Endothelial cell of umbilical vein (primary cell): Measurements from ENCODE around the gene RIC1. TPM values are rescaled to one million over a fixed set of nuclear protein-coding genes. Genes with fewer than 3 reads are reported as not detected.
"Not testable (repeated sequence)": the region's sequence is repeated elsewhere in the genome, so short reads cannot be mapped to it uniquely, and the experiment has no call there.

Experiments used
- BruUV-seq: library from RNA; stranded (reverse); fragments of 400-500 nt; replicated peaks from 2 replicates; lab custom pipeline; 2021; lab: Mats Ljungman, UMichigan
- CTCF ChIA-PET: fragments of 300-600, 350-600 bp; sonication (Branson Sonifier 250); formaldehyde crosslinking; loops from one replicate; lab custom pipeline; 2021; ENCODE audit warnings: antibody characterized with exemption, inconsistent platforms; lab: Charles Lee
- POLR2A ChIA-PET: fragments of 300-600, 350-600 bp; sonication (Branson Sonifier 250); formaldehyde crosslinking; loops from one replicate; lab custom pipeline; 2021; ENCODE audit warnings: antibody characterized with exemption, inconsistent platforms; lab: Charles Lee
- DNase-seq: peaks from one replicate; pipeline ENCODE4 v3.0.0-alpha.2; 2011; ENCODE audit warnings: low read depth, low spot score
- FAIRE-seq: peaks from 2 replicates; lab custom pipeline; 2011; peaks lifted over from hg19 to GRCh38; lab: Jason Lieb, UNC
- H2AFZ ChIP-seq: 2 replicates; pipeline ENCODE4 v1.6.0; 2012; ENCODE audit warnings: low read depth, low read length, control low read depth, inconsistent platforms
- H3K27ac ChIP-seq: 2 replicates; pipeline ENCODE4 v1.5.1; 2011; ENCODE audit warnings: low read depth, mild to moderate bottlenecking, control low read depth, low read length, moderate library complexity; ENCODE audit not compliant: insufficient read depth
- H3K27me3 ChIP-seq, 2 experiments: 2 replicates each; pipeline versions ENCODE4 v1.6.0 to v1.6.1; 2011; ENCODE audit warnings: low read length in 2 of 2, mixed read lengths in 1 of 2; ENCODE audit not compliant: control insufficient read depth in 2 of 2, insufficient read depth in 2 of 2
- H3K36me3 ChIP-seq, 2 experiments: 2 replicates in 1 of 2; 3 replicates in 1 of 2; pipeline ENCODE4 v1.5.1; 2011; ENCODE audit warnings: low read length in 2 of 2, mild to moderate bottlenecking in 1 of 2, moderate library complexity in 1 of 2; ENCODE audit not compliant: control insufficient read depth in 2 of 2, insufficient read depth in 2 of 2; ENCODE audit errors: extremely low read depth in 1 of 2
- H3K4me1 ChIP-seq: 3 replicates; pipeline ENCODE4 v1.5.1; 2011; ENCODE audit warnings: mild to moderate bottlenecking, low read length; ENCODE audit not compliant: control insufficient read depth, insufficient read depth; ENCODE audit errors: extremely low read depth
- H3K4me2 ChIP-seq: 2 replicates; pipeline ENCODE4 v1.6.1; 2011; ENCODE audit warnings: low read length, control low read depth, mixed read lengths; ENCODE audit not compliant: insufficient read depth
- H3K4me3 ChIP-seq, 3 experiments: fragments of 200-600 bp in 1 of 3; sonication (generic), shearing (Covaris generic) in 1 of 3; replicated peaks in 1 of 3; 2 replicates each; pipeline ENCODE4 v1.5.1; 2011 to 2016; ENCODE audit warnings: control low read depth in 3 of 3, low read length in 3 of 3, mild to moderate bottlenecking in 2 of 3, inconsistent platforms in 1 of 3, low read depth in 1 of 3, moderate library complexity in 1 of 3; ENCODE audit not compliant: insufficient read depth in 1 of 3
- H3K79me2 ChIP-seq: 2 replicates; pipeline ENCODE4 v1.6.0; 2012; ENCODE audit warnings: low read length, inconsistent platforms; ENCODE audit not compliant: control insufficient read depth, insufficient read depth
- H3K9ac ChIP-seq: replicated peaks from 2 replicates; pipeline ENCODE3; 2011; ENCODE audit warnings: low read length, control low read depth; ENCODE audit not compliant: insufficient read depth; ENCODE audit errors: extremely low read depth
- H3K9me1 ChIP-seq: replicated peaks from 3 replicates; pipeline ENCODE4 v1.6.0; 2011; ENCODE audit warnings: mild to moderate bottlenecking, low read length; ENCODE audit not compliant: control insufficient read depth, insufficient read depth; ENCODE audit errors: extremely low read depth
- H3K9me3 ChIP-seq: replicated peaks from 2 replicates; pipeline ENCODE4 v1.5.1; 2012; ENCODE audit warnings: low read length, inconsistent platforms; ENCODE audit not compliant: control insufficient read depth, insufficient read depth
- H4K20me1 ChIP-seq: replicated peaks from 2 replicates; pipeline ENCODE3; 2011; ENCODE audit warnings: mild to moderate bottlenecking, low read length; ENCODE audit not compliant: control insufficient read depth, insufficient read depth; ENCODE audit errors: extremely low read depth
- EZH2 ChIP-seq: IDR thresholded peaks from 2 replicates; pipeline ENCODE4 v1.6.1; 2012; ENCODE audit warnings: borderline replicate concordance, low read depth, mild to moderate bottlenecking, moderate library complexity, low read length, inconsistent platforms; ENCODE audit not compliant: severe bottlenecking
- FOS ChIP-seq: IDR thresholded peaks from 2 replicates; pipeline ENCODE4 v1.6.1; 2011; ENCODE audit warnings: mild to moderate bottlenecking, low read length, moderate library complexity, borderline replicate concordance; ENCODE audit not compliant: insufficient read depth
- GATA2 ChIP-seq: IDR thresholded peaks from 2 replicates; pipeline ENCODE4 v1.7.0; 2011; ENCODE audit warnings: low read depth, mild to moderate bottlenecking, moderate library complexity, mixed read lengths, low read length; ENCODE audit not compliant: insufficient read length, insufficient read depth
- JUN ChIP-seq: IDR thresholded peaks from 2 replicates; pipeline ENCODE4 v1.6.1; 2011; ENCODE audit warnings: borderline replicate concordance, low read depth; ENCODE audit not compliant: insufficient read length, insufficient read depth
- MYC ChIP-seq: IDR thresholded peaks from one replicate; pipeline ENCODE4 v1.6.1; 2011; ENCODE audit warnings: mild to moderate bottlenecking, low read depth, low read length
- POLR2A ChIP-seq: IDR thresholded peaks from 2 replicates; pipeline ENCODE4 v1.6.1; 2012; ENCODE audit warnings: low read depth, mild to moderate bottlenecking, control low read depth, low read length
- POLR2AphosphoS5 ChIP-seq: IDR thresholded peaks from 2 replicates; pipeline ENCODE4 v1.6.1; 2012; ENCODE audit warnings: low read depth, mild to moderate bottlenecking, control low read depth, low read length, moderate library complexity; ENCODE audit not compliant: insufficient read depth
- dilution Hi-C: fragments of 300-500 bp; cut with MboI; formaldehyde crosslinking; loops from one replicate; pipeline ENCODE4 v1.15.0; 2019; ENCODE audit warnings: low sequenced_read_pairs; ENCODE audit not compliant: extremely low pct_ligation_motif_present
- intact Hi-C: fragments of 100-400 bp; cut with micrococcal nuclease; formaldehyde crosslinking; loops from one replicate; pipeline ENCODE4 v1.10.0; 2022
- polyA plus RNA-seq, 4 experiments: library from polyadenylated mRNA; depleted of rRNA in 3 of 4; stranded (reverse) in 3 of 4; unstranded in 1 of 4; fragments of >200 nt; gene quantifications; 2 replicates each; pipeline versions ENCODE4 v1.2.1 to v1.2.3, GENCODE V29; 2011 to 2012; ENCODE audit warnings: missing spikeins in 1 of 4
- total RNA-seq: library from RNA; stranded (reverse); gene quantifications from 2 replicates; pipeline ENCODE4 v1.2.3, GENCODE V29; 2021
- TF ChIP-seq, protein P1 (sequence below), 2 donors: IDR thresholded peaks; 1 replicate in 1 of 2; 2 replicates in 1 of 2; pipeline ENCODE4 v1.5.1; 2011; ENCODE audit warnings: low read length in 2 of 2, mild to moderate bottlenecking in 2 of 2, moderate library complexity in 2 of 2, control low read depth in 1 of 2, inconsistent platforms in 1 of 2, low read depth in 1 of 2; ENCODE audit not compliant: insufficient read depth in 1 of 2; ENCODE audit errors: extremely low read depth in 1 of 2
- TF ChIP-seq, protein P2 (sequence below): IDR thresholded peaks from 2 replicates; pipeline ENCODE4 v1.6.1; 2011; ENCODE audit not compliant: insufficient read depth, insufficient read length

RIC1 gene
- total and polyA plus RNA-seq, 2 donors (not counting 3 experiments of a cell fraction or from before 2014, with no cell fraction given), result 14.0 to 23.5 TPM

DNA sequence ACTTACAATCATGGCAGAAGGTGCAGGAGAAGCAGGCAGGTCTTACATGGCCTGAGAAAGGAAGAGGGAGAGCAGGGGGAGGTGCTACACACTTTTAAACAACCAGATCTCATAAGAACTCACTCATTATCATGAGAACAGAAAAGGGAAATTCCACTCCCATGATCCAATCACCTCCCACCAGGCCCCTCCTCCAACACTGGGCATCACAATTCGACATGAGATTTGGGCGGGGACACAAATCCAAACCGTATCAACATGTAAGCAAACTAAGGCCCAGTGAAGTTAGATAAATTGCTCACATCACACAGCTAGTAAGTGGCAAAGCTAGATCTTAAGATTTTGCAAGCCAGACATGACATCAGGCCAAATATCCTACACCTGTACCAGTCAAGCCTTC is 48.3 kb upstream of the RIC1 start:
- no peaks in the 10 kb centered on the region for H3K36me3 ChIP-seq
- no peaks in the 10 kb centered on the region for H3K9me1 ChIP-seq
- H4K20me1 ChIP-seq, result no peaks in the 10 kb centered on the region
- dilution Hi-C loops, result no loop called here
- no peak for TF ChIP-seq POLR2AphosphoS5
- TF ChIP-seq FOS, result no peak
- TF ChIP-seq, protein P1, sequence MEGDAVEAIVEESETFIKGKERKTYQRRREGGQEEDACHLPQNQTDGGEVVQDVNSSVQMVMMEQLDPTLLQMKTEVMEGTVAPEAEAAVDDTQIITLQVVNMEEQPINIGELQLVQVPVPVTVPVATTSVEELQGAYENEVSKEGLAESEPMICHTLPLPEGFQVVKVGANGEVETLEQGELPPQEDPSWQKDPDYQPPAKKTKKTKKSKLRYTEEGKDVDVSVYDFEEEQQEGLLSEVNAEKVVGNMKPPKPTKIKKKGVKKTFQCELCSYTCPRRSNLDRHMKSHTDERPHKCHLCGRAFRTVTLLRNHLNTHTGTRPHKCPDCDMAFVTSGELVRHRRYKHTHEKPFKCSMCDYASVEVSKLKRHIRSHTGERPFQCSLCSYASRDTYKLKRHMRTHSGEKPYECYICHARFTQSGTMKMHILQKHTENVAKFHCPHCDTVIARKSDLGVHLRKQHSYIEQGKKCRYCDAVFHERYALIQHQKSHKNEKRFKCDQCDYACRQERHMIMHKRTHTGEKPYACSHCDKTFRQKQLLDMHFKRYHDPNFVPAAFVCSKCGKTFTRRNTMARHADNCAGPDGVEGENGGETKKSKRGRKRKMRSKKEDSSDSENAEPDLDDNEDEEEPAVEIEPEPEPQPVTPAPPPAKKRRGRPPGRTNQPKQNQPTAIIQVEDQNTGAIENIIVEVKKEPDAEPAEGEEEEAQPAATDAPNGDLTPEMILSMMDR (IDR thresholded peaks at IDR 0.05; ENCODE audit: extremely low read depth in 1 of 2, insufficient read depth in 1 of 2, low read depth in 1 of 2, low read length in 2 of 2), result no peak
- no peak for TF ChIP-seq EZH2
- no peak for TF ChIP-seq POLR2A
- no peak for TF ChIP-seq GATA2
- TF ChIP-seq, protein P2, sequence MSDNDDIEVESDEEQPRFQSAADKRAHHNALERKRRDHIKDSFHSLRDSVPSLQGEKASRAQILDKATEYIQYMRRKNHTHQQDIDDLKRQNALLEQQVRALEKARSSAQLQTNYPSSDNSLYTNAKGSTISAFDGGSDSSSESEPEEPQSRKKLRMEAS, result no peak
- TF ChIP-seq MYC, result no peak
- TF ChIP-seq JUN, result no peak
- FAIRE-seq, result no peak
- BruUV-seq, result no TSS peak
- H3K27me3 ChIP-seq, result no peaks in the 10 kb centered on the region
- POLR2A ChIA-PET, result no interaction called here
- H3K9ac ChIP-seq, result no peak overlapping the region
- intact Hi-C loops, result no loop called here
- CTCF ChIA-PET, result no interaction called here
- no peak overlapping the region for H3K4me3 ChIP-seq
- H2AFZ ChIP-seq, result no peak overlapping the region
- no peaks in the 10 kb centered on the region for H3K79me2 ChIP-seq
- no peak for DNase-seq
- peaks cover 19% of the 10 kb centered on the region for H3K4me1 ChIP-seq
- no peak overlapping the region for H3K4me2 ChIP-seq
- no peaks in the 10 kb centered on the region for H3K9me3 ChIP-seq
- no peak overlapping the region for H3K27ac ChIP-seq

DNA sequence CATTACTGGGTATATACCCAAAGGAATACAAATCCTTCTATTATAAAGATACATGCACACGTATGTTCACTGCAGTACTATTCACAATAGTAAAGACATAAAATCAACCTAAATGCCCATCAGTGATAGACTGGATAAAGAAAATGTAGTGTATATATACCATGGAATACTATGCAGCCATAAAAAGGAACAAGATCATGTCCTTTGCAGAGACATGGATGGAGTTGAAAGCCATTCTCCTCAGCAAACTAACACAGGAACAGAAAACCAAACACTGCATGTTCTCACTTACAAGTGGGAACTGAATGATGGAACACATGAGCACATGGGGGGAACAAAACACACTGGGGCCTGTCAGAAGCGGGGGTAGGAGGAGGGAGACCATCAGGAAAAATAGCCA is 47.2 kb upstream of the RIC1 start:
- H4K20me1 ChIP-seq, H3K27me3 ChIP-seq, dilution Hi-C loops, H3K36me3 ChIP-seq, H2AFZ ChIP-seq, H3K4me2 ChIP-seq, DNase-seq, intact Hi-C loops, POLR2A ChIA-PET, H3K4me3 ChIP-seq, FAIRE-seq, H3K9me3 ChIP-seq, CTCF ChIA-PET, H3K9ac ChIP-seq, BruUV-seq, H3K79me2 ChIP-seq, H3K27ac ChIP-seq, H3K9me1 ChIP-seq: not testable (repeated sequence)
- H3K4me1 ChIP-seq, result peaks cover 27% of the 10 kb centered on the region
